ENCODE results near the gene SAMD4A.

SAMD4A gene

DNA sequence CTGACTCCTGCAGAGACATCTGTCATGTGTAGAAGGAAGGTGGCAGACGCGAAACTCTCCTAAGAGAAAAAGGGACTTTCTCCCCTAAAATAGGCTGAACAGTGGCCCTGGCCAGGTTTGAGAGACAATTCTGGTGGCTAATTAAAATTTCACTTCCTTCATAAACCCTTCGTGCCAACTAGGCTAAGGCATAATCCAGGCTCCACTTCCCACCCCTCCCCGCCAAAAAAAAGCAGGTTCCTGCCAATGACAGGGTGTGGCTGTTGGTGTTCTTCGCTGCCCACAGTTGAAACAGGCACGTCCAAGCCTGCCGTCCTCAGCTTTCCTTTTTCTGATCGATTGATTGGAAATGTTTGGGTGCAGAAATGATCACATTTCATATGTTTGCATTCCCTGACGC lies 191.1 kb downstream of the SAMD4A start:
- Histone ChIP-seq H3K27me3 (no peaks in the 10 kb centered on the region), H3K4me1 (peaks cover 13% of the 10 kb centered on the region), H3K36me3 (no peaks in the 10 kb centered on the region), H3K9me3 (no peaks in the 10 kb centered on the region), H3K4me3 (ENCODE audit: low read depth, low read length) (no peak overlapping the region)
- no peak for TF ChIP-seq CTCF (IDR thresholded peaks at IDR 0.05; ENCODE audit: low read depth, low read length)
- DNase-seq: no peak

- Histone ChIP-seq H3K27me3 (no peaks in the 10 kb centered on the region), H3K36me3 (no peaks in the 10 kb centered on the region), H3K9me3 (no peaks in the 10 kb centered on the region), H3K4me1 (peaks cover 2% of the 10 kb centered on the region; the same call in 1 of the 2 replicates), H3K4me3 (ENCODE audit: low read depth, low read length) (no peak overlapping the region)
- no peak for DNase-seq
- TF ChIP-seq CTCF (IDR thresholded peaks at IDR 0.05; ENCODE audit: low read depth, low read length): no peak
These were observed 193.2 kb downstream of the SAMD4A start for GRCh38 chr14:54759982-54760585.

DNA sequence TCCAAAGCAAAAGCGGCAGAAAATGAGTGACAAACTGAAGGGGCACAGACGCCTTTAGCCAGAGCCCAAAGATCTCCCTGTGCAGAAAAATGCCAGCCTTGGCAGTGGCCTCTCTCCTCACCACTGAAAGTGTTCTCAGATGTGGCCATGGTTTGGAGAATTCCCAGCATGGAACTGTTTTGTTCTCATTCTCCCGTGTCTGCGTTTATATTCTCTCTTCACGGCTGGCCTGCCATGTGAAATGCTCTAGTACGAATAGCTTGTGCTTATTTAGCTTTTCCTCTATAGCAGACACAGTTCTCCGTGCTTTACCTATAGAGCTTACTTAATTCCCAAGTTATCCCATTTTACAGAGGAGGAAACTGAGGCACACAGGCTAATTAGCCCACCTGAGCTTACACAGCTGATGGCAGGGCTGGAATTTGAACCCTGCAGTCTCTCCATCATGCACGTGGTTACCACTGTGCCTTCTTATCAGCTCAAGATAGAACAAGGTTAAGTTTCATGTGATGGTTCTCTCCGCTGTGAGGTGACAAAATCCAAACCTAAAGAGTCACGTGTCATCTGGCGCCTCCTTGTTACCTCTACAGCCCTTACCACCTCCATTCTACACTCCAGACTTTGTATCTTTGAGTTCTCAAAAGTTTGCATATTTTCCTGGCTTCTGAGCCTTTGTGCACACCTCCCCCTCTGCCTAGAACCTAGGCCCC lies 194.1 kb downstream of the SAMD4A start:
- H3K4me3 ChIP-seq (ENCODE audit: low read depth, low read length): no peak overlapping the region
- H3K9me3 ChIP-seq: no peaks in the 10 kb centered on the region
- H3K36me3 ChIP-seq: no peaks in the 10 kb centered on the region
- TF ChIP-seq CTCF (IDR thresholded peaks at IDR 0.05; ENCODE audit: low read depth, low read length): no peak
- H3K27me3 ChIP-seq: no peaks in the 10 kb centered on the region
- DNase-seq: no peak
- H3K4me1 ChIP-seq: no peaks in the 10 kb centered on the region

DNA sequence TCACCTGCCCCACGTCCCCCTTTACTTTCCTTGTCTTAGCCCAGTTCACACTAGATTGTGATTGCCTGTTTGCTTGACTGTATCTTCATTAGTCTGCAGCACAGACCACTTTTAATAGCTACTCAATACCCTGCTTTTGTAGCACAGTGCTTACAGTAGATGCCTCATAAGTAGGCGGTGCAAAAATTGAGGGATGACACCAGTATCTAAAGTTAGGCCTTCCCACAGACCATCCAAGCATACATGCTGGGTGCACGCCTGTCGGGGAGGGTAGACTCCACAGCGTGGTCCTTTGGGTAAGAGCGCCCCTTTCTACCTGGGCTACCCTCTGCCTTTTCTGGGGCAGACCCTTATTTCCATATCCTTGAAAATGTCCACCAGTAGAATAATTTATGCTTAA lies 194.9 kb downstream of the SAMD4A start:
- no peak for TF ChIP-seq CTCF (IDR thresholded peaks at IDR 0.05; ENCODE audit: low read depth, low read length)
- no peak for DNase-seq
- no peaks in the 10 kb centered on the region for H3K4me1 ChIP-seq
- no peaks in the 10 kb centered on the region for H3K9me3 ChIP-seq
- H3K36me3 ChIP-seq: no peaks in the 10 kb centered on the region
- H3K4me3 ChIP-seq (ENCODE audit: low read depth, low read length): no peak overlapping the region
- H3K27me3 ChIP-seq: no peaks in the 10 kb centered on the region

- no peak for DNase-seq
- Histone ChIP-seq H3K9me3 (no peaks in the 10 kb centered on the region), H3K36me3 (no peaks in the 10 kb centered on the region), H3K4me1 (no peaks in the 10 kb centered on the region), H3K4me3 (ENCODE audit: low read depth, low read length) (no peak overlapping the region), H3K27me3 (no peaks in the 10 kb centered on the region)
- no peak for TF ChIP-seq CTCF (IDR thresholded peaks at IDR 0.05; ENCODE audit: low read depth, low read length)
These were observed 195.4 kb downstream of the SAMD4A start for GRCh38 chr14:54762296-54762695.

DNA sequence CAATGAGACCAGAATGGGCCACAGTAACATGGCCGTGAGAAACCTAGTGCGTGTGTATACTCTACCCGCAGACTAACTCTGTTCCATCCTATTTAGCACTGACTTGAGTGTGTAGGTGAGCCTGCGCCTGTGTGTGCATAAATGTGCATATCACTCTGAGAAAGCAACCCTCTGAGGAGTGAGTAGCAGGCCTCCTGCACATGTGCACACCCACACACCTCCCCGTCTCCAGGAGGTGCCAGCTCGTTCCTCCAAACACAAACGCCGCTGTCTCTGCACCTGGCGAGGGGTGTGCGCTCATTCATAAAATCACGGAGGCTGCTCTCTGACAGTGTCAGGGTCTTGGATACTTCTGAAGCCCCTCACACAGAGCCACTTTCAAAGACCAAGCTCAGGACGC lies 196.8 kb downstream of the SAMD4A start:
- no peak for DNase-seq
- H3K9me3 ChIP-seq: no peaks in the 10 kb centered on the region
- no peak for TF ChIP-seq CTCF (IDR thresholded peaks at IDR 0.05; ENCODE audit: low read depth, low read length)
- H3K27me3 ChIP-seq: no peaks in the 10 kb centered on the region
- no peak overlapping the region for H3K4me3 ChIP-seq (ENCODE audit: low read depth, low read length)
- no peaks in the 10 kb centered on the region for H3K4me1 ChIP-seq
- no peaks in the 10 kb centered on the region for H3K36me3 ChIP-seq
